NCI-H82 treated with DMSO at 0.1 percent for 48 hours (cell line): ENCODE measurements around the gene PARD6B.

Experiments used
- DNase-seq: peaks from one replicate; lab custom pipeline; 2025; ENCODE audit not compliant: unreplicated experiment; lab: John Stamatoyannopoulos, UW

The PARD6B gene

GRCh38 chr20:50723672-50724071, 7.7 kb upstream of the PARD6B start:
- no peak for DNase-seq

- no peak for DNase-seq
Observed at GRCh38 chr20:50724112-50724725, 7.2 kb upstream of the PARD6B start.

GRCh38 chr20:50724851-50725723, 6.3 kb upstream of the PARD6B start:
- DNase-seq = peak; percentile 97

GRCh38 chr20:50725724-50726005, 5.7 kb upstream of the PARD6B start:
- no peak for DNase-seq

- DNase-seq = no peak
Observed at GRCh38 chr20:50726955-50727791, 4.2 kb upstream of the PARD6B start.

GRCh38 chr20:50727792-50728485, 3.4 kb upstream of the PARD6B start:
- DNase-seq = peak; percentile 43

- DNase-seq = peak; percentile 84
Observed at GRCh38 chr20:50728486-50728980, 2.8 kb upstream of the PARD6B start.

GRCh38 chr20:50728981-50729874, 2.2 kb upstream of the PARD6B start:
- DNase-seq = no peak

- no peak for DNase-seq
Observed at GRCh38 chr20:50729901-50730764, 1.2 kb upstream of the PARD6B start.

GRCh38 chr20:50730765-50731054, 670 bp upstream of the PARD6B start:
- no peak for DNase-seq

GRCh38 chr20:50731930-50732690, 730 bp downstream of the PARD6B start:
- peak; percentile 33 for DNase-seq

- no peak for DNase-seq
Observed at GRCh38 chr20:50733644-50734349, 2.4 kb downstream of the PARD6B start.

GRCh38 chr20:50734730-50735679, 3.6 kb downstream of the PARD6B start:
- no peak for DNase-seq

GRCh38 chr20:50735813-50736212, 4.4 kb downstream of the PARD6B start:
- no peak for DNase-seq

- DNase-seq = no peak
Observed at GRCh38 chr20:50737352-50737751, 6.0 kb downstream of the PARD6B start.

- no peak for DNase-seq
Observed at GRCh38 chr20:50743087-50743486, 11.7 kb downstream of the PARD6B start.
